Activated CD4-positive, alpha-beta T cell treated with anti-CD3 and anti-CD28 coated beads for 24 hours (primary cell): Measurements from ENCODE around the gene IL18RAP.

Experiments
- DNase-seq, 2 donors: peaks; one replicate each; pipeline ENCODE4 v3.0.0-alpha.2; 2020; ENCODE audit warnings: low read depth in 2 of 2

The IL18RAP gene

GRCh38 chr2:102422910-102423309, at the start of gene IL18RAP:
Gene IL18RAP, plus strand, starts transcription at chr2:102423160. Its CDS starts 118 bp downstream, at chr2:102423278.
- no peak for DNase-seq

- DNase-seq, result no peak
Observed at GRCh38 chr2:102376052-102376591, 46.8 kb upstream of the IL18RAP start.

GRCh38 chr2:102383722-102384121, 39.2 kb upstream of the IL18RAP start:
- DNase-seq, result no peak

- no peak for DNase-seq
Observed at GRCh38 chr2:102385522-102385921, 37.4 kb upstream of the IL18RAP start.

- no peak for DNase-seq
Observed at GRCh38 chr2:102386004-102386403, 37.0 kb upstream of the IL18RAP start.

GRCh38 chr2:102386867-102387541, 36.0 kb upstream of the IL18RAP start:
- no peak for DNase-seq

- DNase-seq, result no peak
Observed at GRCh38 chr2:102387763-102388546, 35.0 kb upstream of the IL18RAP start.

GRCh38 chr2:102391565-102391964, 31.4 kb upstream of the IL18RAP start:
- no peak for DNase-seq

- no peak for DNase-seq
Observed at GRCh38 chr2:102392096-102392495, 30.9 kb upstream of the IL18RAP start.

- no peak for DNase-seq
Observed at GRCh38 chr2:102392942-102393341, 30.0 kb upstream of the IL18RAP start.

GRCh38 chr2:102396012-102396411, 26.9 kb upstream of the IL18RAP start:
- no peak for DNase-seq

- DNase-seq, result no peak
Observed at GRCh38 chr2:102397209-102397608, 25.8 kb upstream of the IL18RAP start.

- no peak for DNase-seq
Observed at GRCh38 chr2:102399499-102400141, 23.3 kb upstream of the IL18RAP start.

GRCh38 chr2:102401456-102401855, 21.5 kb upstream of the IL18RAP start:
- no peak for DNase-seq

- DNase-seq, result no peak
Observed at GRCh38 chr2:102401865-102402264, 21.1 kb upstream of the IL18RAP start.

GRCh38 chr2:102410952-102411351, 12.0 kb upstream of the IL18RAP start:
- DNase-seq, result no peak

- no peak for DNase-seq
Observed at GRCh38 chr2:102412199-102412598, 10.8 kb upstream of the IL18RAP start.

GRCh38 chr2:102417946-102418345, 5.0 kb upstream of the IL18RAP start:
- DNase-seq, result no peak

GRCh38 chr2:102418421-102418961, 4.5 kb upstream of the IL18RAP start:
- no peak for DNase-seq

GRCh38 chr2:102420290-102420689, 2.7 kb upstream of the IL18RAP start:
- no peak for DNase-seq

- DNase-seq, result no peak
Observed at GRCh38 chr2:102421890-102422759, 835 bp upstream of the IL18RAP start.
